Measurements from ENCODE around the gene ADAMTS12. TPM values are rescaled to one million over a fixed set of nuclear protein-coding genes. Genes with fewer than 3 reads are reported as not detected.

ADAMTS12 gene
- 73.0 and 179 TPM in 2 replicates for total RNA-seq

GRCh38 chr5:33891788-33892619 is at the start of gene ADAMTS12:
Gene ADAMTS12, minus strand, starts transcription at chr5:33891990. Its CDS starts 134 bp downstream, at chr5:33891856.

DNA sequence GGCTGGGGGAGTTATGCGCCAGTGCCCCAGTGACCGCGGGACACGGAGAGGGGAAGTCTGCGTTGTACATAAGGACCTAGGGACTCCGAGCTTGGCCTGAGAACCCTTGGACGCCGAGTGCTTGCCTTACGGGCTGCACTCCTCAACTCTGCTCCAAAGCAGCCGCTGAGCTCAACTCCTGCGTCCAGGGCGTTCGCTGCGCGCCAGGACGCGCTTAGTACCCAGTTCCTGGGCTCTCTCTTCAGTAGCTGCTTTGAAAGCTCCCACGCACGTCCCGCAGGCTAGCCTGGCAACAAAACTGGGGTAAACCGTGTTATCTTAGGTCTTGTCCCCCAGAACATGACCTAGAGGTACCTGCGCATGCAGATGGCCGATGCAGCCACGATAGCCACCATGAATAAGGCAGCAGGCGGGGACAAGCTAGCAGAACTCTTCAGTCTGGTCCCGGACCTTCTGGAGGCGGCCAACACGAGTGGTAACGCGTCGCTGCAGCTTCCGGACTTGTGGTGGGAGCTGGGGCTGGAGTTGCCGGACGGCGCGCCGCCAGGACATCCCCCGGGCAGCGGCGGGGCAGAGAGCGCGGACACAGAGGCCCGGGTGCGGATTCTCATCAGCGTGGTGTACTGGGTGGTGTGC is 44.7 kb upstream of the ADAMTS12 start, which contains the start of gene RXFP3:
TSS of gene RXFP3 (plus strand) at position 6 of the 636 bp plus-strand sequence. CDS start at position 361, 355 bp downstream.

Other genes starting within 250 kb of the ADAMTS12 start
- 0.23 TPM in 1 of 2 replicates, not detected in the other for gene RXFP3, start 44.4 kb upstream of the ADAMTS12 start, total RNA-seq
- under 0.01 TPM in 1 of 2 replicates, not detected in the other for gene SLC45A2, start 92.7 kb upstream of the ADAMTS12 start, total RNA-seq
- 8.6 and 9.9 TPM in 2 replicates for gene AMACR, start 116.1 kb upstream of the ADAMTS12 start, total RNA-seq
- 0.30 and 0.60 TPM in 2 replicates for gene C1QTNF3, start 151.2 kb upstream of the ADAMTS12 start, total RNA-seq

Data from smooth muscle cell of the umbilical artery (primary cell).